ENCODE measurements around the gene SERPINE1.

The SERPINE1 gene

GRCh38 chr7:101124376-101125056, 2.4 kb upstream of the SERPINE1 start:
- TF ChIP-seq TEAD4 (IDR thresholded peaks at IDR 0.05) (no peak), USF1 (IDR thresholded peaks at IDR 0.05) (0 out of 2 replicates have a peak, but pooled peaks have one; percentile 12), TCF12 (IDR thresholded peaks at IDR 0.05; ENCODE audit: low read depth) (no peak)

GRCh38 chr7:101125989-101126650, 784 bp upstream of the SERPINE1 start:
- TF ChIP-seq ZBTB7A (IDR thresholded peaks at IDR 0.05; ENCODE audit: low read depth) (no peak), NFIC (IDR thresholded peaks at IDR 0.05) (peak; percentile 56), USF1 (IDR thresholded peaks at IDR 0.05) (peak; percentile 82), EP300 (IDR thresholded peaks at IDR 0.05; ENCODE audit: borderline replicate concordance) (no peak), TEAD4 (IDR thresholded peaks at IDR 0.05) (no peak), CREB1 (IDR thresholded peaks at IDR 0.05; ENCODE audit: low read depth) (no peak), MAX (IDR thresholded peaks at IDR 0.05) (peak; percentile 73)

- TF ChIP-seq TAF1 (IDR thresholded peaks at IDR 0.05; ENCODE audit: low read depth), result no peak
- no peak for TF ChIP-seq TEAD4 (IDR thresholded peaks at IDR 0.05)
- TF ChIP-seq YY1 (IDR thresholded peaks at IDR 0.05; ENCODE audit: low read depth), result no peak
- no peak for TF ChIP-seq CEBPB (IDR thresholded peaks at IDR 0.05)
- TF ChIP-seq USF1 (IDR thresholded peaks at IDR 0.05), result no peak
- TF ChIP-seq FOXM1 (IDR thresholded peaks at IDR 0.05; ENCODE audit: borderline replicate concordance, low read depth), result no peak
- no peak for TF ChIP-seq EGR1 (IDR thresholded peaks at IDR 0.05)
- TF ChIP-seq EP300 (IDR thresholded peaks at IDR 0.05; ENCODE audit: borderline replicate concordance), result no peak
- TF ChIP-seq NFIC (IDR thresholded peaks at IDR 0.05), result no peak
- no peak for TF ChIP-seq MAX (IDR thresholded peaks at IDR 0.05)
- TF ChIP-seq TCF12 (IDR thresholded peaks at IDR 0.05; ENCODE audit: low read depth), result no peak
- no peak for TF ChIP-seq REST (IDR thresholded peaks at IDR 0.05; ENCODE audit: low read depth)
- no peak for TF ChIP-seq CREB1 (IDR thresholded peaks at IDR 0.05; ENCODE audit: low read depth)
- no peak for TF ChIP-seq ZBTB7A (IDR thresholded peaks at IDR 0.05; ENCODE audit: low read depth)
- no peak for TF ChIP-seq RAD21 (IDR thresholded peaks at IDR 0.05; ENCODE audit: low read depth)
Measured at GRCh38 chr7:101127460-101128039, 646 bp downstream of the SERPINE1 start.

GRCh38 chr7:101128040-101128834, 1.3 kb downstream of the SERPINE1 start:
- no peak for TF ChIP-seq EGR1 (IDR thresholded peaks at IDR 0.05)
- TF ChIP-seq MAX (IDR thresholded peaks at IDR 0.05), result no peak
- no peak for TF ChIP-seq ZBTB7A (IDR thresholded peaks at IDR 0.05; ENCODE audit: low read depth)
- TF ChIP-seq EP300 (IDR thresholded peaks at IDR 0.05; ENCODE audit: borderline replicate concordance), result no peak
- TF ChIP-seq FOXM1 (IDR thresholded peaks at IDR 0.05; ENCODE audit: borderline replicate concordance, low read depth), result no peak
- TF ChIP-seq REST (IDR thresholded peaks at IDR 0.05; ENCODE audit: low read depth), result no peak
- TF ChIP-seq CEBPB (IDR thresholded peaks at IDR 0.05), result no peak
- TF ChIP-seq CREB1 (IDR thresholded peaks at IDR 0.05; ENCODE audit: low read depth), result no peak
- TF ChIP-seq TEAD4 (IDR thresholded peaks at IDR 0.05), result no peak
- TF ChIP-seq YY1 (IDR thresholded peaks at IDR 0.05; ENCODE audit: low read depth), result no peak
- no peak for TF ChIP-seq NFIC (IDR thresholded peaks at IDR 0.05)
- no peak for TF ChIP-seq TAF1 (IDR thresholded peaks at IDR 0.05; ENCODE audit: low read depth)
- no peak for TF ChIP-seq TCF12 (IDR thresholded peaks at IDR 0.05; ENCODE audit: low read depth)
- TF ChIP-seq USF1 (IDR thresholded peaks at IDR 0.05), result no peak
- no peak for TF ChIP-seq RAD21 (IDR thresholded peaks at IDR 0.05; ENCODE audit: low read depth)
